B cell (primary cell): ENCODE results near the gene CNTNAP2. TPM values are rescaled to one million over a fixed set of nuclear protein-coding genes. Genes with fewer than 3 reads are reported as not detected.

Source experiments
- ATAC-seq: fragments of 200-7000 bp; cut with Tn5 transposase; one replicate; pipeline ENCODE4 v1.10.0; 2021; ENCODE audit warnings: low read depth, mild to moderate bottlenecking, moderate number of reproducible peaks, moderate library complexity
- CTCF ChIA-PET: fragments of 350-600 bp; sonication (Branson Sonifier 250); formaldehyde crosslinking; loops from one replicate; lab custom pipeline; 2021; ENCODE audit warnings: antibody characterized with exemption, inconsistent platforms; lab: Charles Lee
- POLR2A ChIA-PET: fragments of 350-600 bp; sonication (Branson Sonifier 250); formaldehyde crosslinking; loops from one replicate; lab custom pipeline; 2021; ENCODE audit warnings: antibody characterized with exemption; lab: Charles Lee
- DNase-seq: peaks from one replicate; pipeline ENCODE4 v3.0.0; 2013
- H2AFZ ChIP-seq: 2 replicates; pipeline ENCODE4 v1.6.1; 2012; ENCODE audit warnings: mild to moderate bottlenecking, low read depth, low read length; ENCODE audit not compliant: insufficient read depth, poor library complexity, severe bottlenecking
- H3K27ac ChIP-seq, 2 donors: 1 replicate in 1 of 2; 2 replicates in 1 of 2; pipeline ENCODE4 v1.5.1; 2012 to 2013; ENCODE audit warnings: low read length in 2 of 2, mild to moderate bottlenecking in 2 of 2, moderate library complexity in 1 of 2
- H3K27me3 ChIP-seq, 4 experiments: fragments of 200-600 bp in 1 of 4; sonication (generic) in 1 of 4; replicated peaks in 1 of 4; 1 replicate in 2 of 4; 2 replicates in 2 of 4; pipeline versions ENCODE4 v1.6.1 to v1.7.0; 2013 to 2016; ENCODE audit warnings: low read length in 3 of 4, mild to moderate bottlenecking in 2 of 4, mixed read lengths in 1 of 4, moderate library complexity in 1 of 4; ENCODE audit not compliant: insufficient read depth in 4 of 4, control insufficient read depth in 3 of 4; ENCODE audit errors: control extremely low read depth in 1 of 4
- H3K36me3 ChIP-seq, 2 experiments: replicated peaks in 1 of 2; 1 replicate in 1 of 2; 2 replicates in 1 of 2; pipeline versions ENCODE4 v1.6.1 to v1.7.1; 2013; ENCODE audit warnings: low read length in 1 of 2; ENCODE audit not compliant: insufficient read depth in 2 of 2, control insufficient read depth in 1 of 2; ENCODE audit errors: control extremely low read depth in 1 of 2, extremely low read depth in 1 of 2
- H3K4me1 ChIP-seq, 2 donors: fragments of 200-600 bp in 1 of 2; sonication (generic) in 1 of 2; 1 replicate in 1 of 2; 2 replicates in 1 of 2; pipeline versions ENCODE4 v1.5.1 to v1.6.1; 2013 to 2017; ENCODE audit warnings: low read length in 2 of 2; ENCODE audit not compliant: control insufficient read depth in 2 of 2, insufficient read depth in 2 of 2
- H3K4me2 ChIP-seq: replicated peaks from 2 replicates; pipeline ENCODE3; 2012; ENCODE audit warnings: mild to moderate bottlenecking, low read depth, low read length; ENCODE audit not compliant: poor library complexity, severe bottlenecking
- H3K4me3 ChIP-seq, 5 experiments: fragments of 200-600 bp in 1 of 5; sonication (generic) in 1 of 5; 1 replicate in 3 of 5; 2 replicates in 2 of 5; pipeline versions ENCODE4 v1.5.1 to v1.7.0; 2011 to 2016; ENCODE audit warnings: low read length in 4 of 5, mild to moderate bottlenecking in 4 of 5, low read depth in 2 of 5, control low read depth in 1 of 5, moderate library complexity in 1 of 5; ENCODE audit not compliant: insufficient read depth in 1 of 5; ENCODE audit errors: control extremely low read depth in 1 of 5, extremely low read depth in 1 of 5
- H3K79me2 ChIP-seq: fragments of 200-600 bp; sonication (generic); one replicate; pipeline ENCODE4 v1.6.0; 2016; ENCODE audit warnings: low read length; ENCODE audit not compliant: control insufficient read depth, insufficient read depth
- H3K9ac ChIP-seq: fragments of 200-600 bp; sonication (generic); 2 replicates; pipeline ENCODE4 v1.6.1; 2017; ENCODE audit warnings: mild to moderate bottlenecking, low read length, moderate library complexity
- H3K9me3 ChIP-seq, 3 donors: one replicate each; pipeline versions ENCODE4 v1.6.1 to v1.7.1; 2013; ENCODE audit warnings: low read length in 2 of 3; ENCODE audit not compliant: control insufficient read depth in 2 of 3, insufficient read depth in 1 of 3; ENCODE audit errors: control extremely low read depth in 1 of 3
- H4K20me1 ChIP-seq: 2 replicates; pipeline ENCODE4 v1.6.0; 2012; ENCODE audit warnings: mild to moderate bottlenecking, low read length; ENCODE audit not compliant: insufficient read depth, control insufficient read depth, poor library complexity, severe bottlenecking
- H3K27ac Mint-ChIP-seq: one replicate; pipeline ENCODE4 v1.8.0; 2021; ENCODE audit warnings: mixed read lengths
- H3K27me3 Mint-ChIP-seq: one replicate; pipeline ENCODE4 v1.8.0; 2021; ENCODE audit warnings: mixed read lengths
- H3K4me1 Mint-ChIP-seq: one replicate; pipeline ENCODE4 v1.8.0; 2021; ENCODE audit warnings: mixed read lengths
- H3K4me3 Mint-ChIP-seq: one replicate; pipeline ENCODE4 v1.8.0; 2021; ENCODE audit warnings: mixed read lengths
- H3K9me3 Mint-ChIP-seq: one replicate; pipeline ENCODE4 v1.8.0; 2022; ENCODE audit warnings: mixed read lengths; ENCODE audit not compliant: insufficient read depth
- EZH2 ChIP-seq: IDR thresholded peaks from 2 replicates; pipeline ENCODE4 v1.6.1; 2012; ENCODE audit warnings: borderline replicate concordance, low read depth, mild to moderate bottlenecking, moderate library complexity, low read length; ENCODE audit not compliant: insufficient read depth, poor library complexity, severe bottlenecking
- WGBS: methylation state at CpG from one replicate; pipeline ENCODE4 v1.1.5; 2013; ENCODE audit warnings: missing lambda C conversion rate; ENCODE audit not compliant: insufficient coverage; 5-methylcytosine and 5-hydroxymethylcytosine counted together
- intact Hi-C: fragments of 100-400 bp; cut with micrococcal nuclease; formaldehyde crosslinking; loops from one replicate; pipeline ENCODE4 v1.10.0; 2022
- polyA plus RNA-seq: library from polyadenylated mRNA; depleted of rRNA; stranded (reverse); fragments of >200 nt; gene quantifications from 2 replicates; pipeline ENCODE4 v1.2.3, GENCODE V29; 2012
- total RNA-seq, 2 donors: library from RNA; stranded (reverse); fragments of 120-200 nt in 1 of 2; gene quantifications; 1 replicate in 1 of 2; 2 replicates in 1 of 2; pipeline versions ENCODE4 v1.2.3 to v1.2.4, GENCODE V29; 2013 to 2022
- TF ChIP-seq, protein P1 (sequence below): fragments of 200-600 bp; IDR thresholded peaks from one replicate; pipeline ENCODE4 v1.8.0; 2022; ENCODE audit warnings: antibody characterized with exemption, mild to moderate bottlenecking

Gene CNTNAP2
- total and polyA plus RNA-seq, 2 donors (not counting 1 experiment from before 2014, with no cell fraction given) = 7.4 to 16.6 TPM

DNA sequence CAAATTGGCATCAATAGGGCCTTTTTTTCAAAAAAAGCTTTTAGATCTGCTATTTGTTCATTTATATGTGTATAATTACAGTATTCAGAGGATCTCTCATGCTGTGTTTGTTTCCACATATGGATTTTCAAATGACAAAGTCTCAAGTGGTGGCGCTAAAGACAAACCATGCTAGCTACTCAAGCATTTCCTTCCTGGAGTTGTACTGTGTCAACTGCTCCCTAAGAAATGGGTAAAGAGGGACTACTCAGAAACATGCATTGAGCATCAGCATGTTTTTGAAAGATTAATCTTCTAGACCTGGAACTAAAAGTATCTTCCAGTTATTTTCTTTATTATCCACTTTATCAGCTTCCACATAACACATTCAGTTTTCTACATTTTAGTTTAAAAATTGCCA, 12.7 kb downstream of the CNTNAP2 start:
- POLR2A ChIA-PET = no interaction called here
- CTCF ChIA-PET = no interaction called here

GRCh38 chr7:146129997-146130396, 13.4 kb downstream of the CNTNAP2 start:
- Histone ChIP-seq H3K9ac (no peak overlapping the region), H3K79me2 (no peaks in the 10 kb centered on the region), H3K4me3 (no peak overlapping the region), H3K9me3 (no peaks in the 10 kb centered on the region), H3K4me2 (no peak overlapping the region), H3K36me3 (no peaks in the 10 kb centered on the region), H3K27ac (no peak overlapping the region), H4K20me1 (no peaks in the 10 kb centered on the region), H2AFZ (no peak overlapping the region), H3K27me3 (no peaks in the 10 kb centered on the region), H3K4me1 (no peaks in the 10 kb centered on the region)
- no peaks in the 10 kb centered on the region for H3K27me3 Mint-ChIP-seq
- no peak overlapping the region for H3K27ac Mint-ChIP-seq
- no peak overlapping the region for H3K4me3 Mint-ChIP-seq
- ChIA-PET POLR2A (no interaction called here), CTCF (no interaction called here)
- H3K4me1 Mint-ChIP-seq = no peaks in the 10 kb centered on the region
- WGBS = no CpG with 5 or more reads among the region's 9 CpGs
- intact Hi-C loops = no loop called here
- DNase-seq (no peak), ATAC-seq (no peak)
- TF ChIP-seq EZH2 = no peak
- TF ChIP-seq, protein P1, sequence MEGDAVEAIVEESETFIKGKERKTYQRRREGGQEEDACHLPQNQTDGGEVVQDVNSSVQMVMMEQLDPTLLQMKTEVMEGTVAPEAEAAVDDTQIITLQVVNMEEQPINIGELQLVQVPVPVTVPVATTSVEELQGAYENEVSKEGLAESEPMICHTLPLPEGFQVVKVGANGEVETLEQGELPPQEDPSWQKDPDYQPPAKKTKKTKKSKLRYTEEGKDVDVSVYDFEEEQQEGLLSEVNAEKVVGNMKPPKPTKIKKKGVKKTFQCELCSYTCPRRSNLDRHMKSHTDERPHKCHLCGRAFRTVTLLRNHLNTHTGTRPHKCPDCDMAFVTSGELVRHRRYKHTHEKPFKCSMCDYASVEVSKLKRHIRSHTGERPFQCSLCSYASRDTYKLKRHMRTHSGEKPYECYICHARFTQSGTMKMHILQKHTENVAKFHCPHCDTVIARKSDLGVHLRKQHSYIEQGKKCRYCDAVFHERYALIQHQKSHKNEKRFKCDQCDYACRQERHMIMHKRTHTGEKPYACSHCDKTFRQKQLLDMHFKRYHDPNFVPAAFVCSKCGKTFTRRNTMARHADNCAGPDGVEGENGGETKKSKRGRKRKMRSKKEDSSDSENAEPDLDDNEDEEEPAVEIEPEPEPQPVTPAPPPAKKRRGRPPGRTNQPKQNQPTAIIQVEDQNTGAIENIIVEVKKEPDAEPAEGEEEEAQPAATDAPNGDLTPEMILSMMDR = no peak
- H3K9me3 Mint-ChIP-seq = peaks cover 1% of the 10 kb centered on the region

More for the DNA sequence above, 12.7 kb downstream of the CNTNAP2 start:
- no peak overlapping the region for H3K4me2 ChIP-seq
- H3K4me3 ChIP-seq = no peak overlapping the region
- no peaks in the 10 kb centered on the region for H3K27me3 ChIP-seq
- no peak for DNase-seq
- H3K9me3 Mint-ChIP-seq = peaks cover 1% of the 10 kb centered on the region
- H3K9me3 ChIP-seq = no peaks in the 10 kb centered on the region
- intact Hi-C loops = no loop called here
- ATAC-seq = no peak
- no peak overlapping the region for H3K27ac ChIP-seq
- H3K27ac Mint-ChIP-seq = no peak overlapping the region
- H3K9ac ChIP-seq = no peak overlapping the region
- WGBS = no CpG with 5 or more reads among the region's 1 CpG
- H3K36me3 ChIP-seq = no peaks in the 10 kb centered on the region
- no peaks in the 10 kb centered on the region for H3K4me1 Mint-ChIP-seq
- TF ChIP-seq EZH2 = no peak
- H4K20me1 ChIP-seq = no peaks in the 10 kb centered on the region
- no peaks in the 10 kb centered on the region for H3K27me3 Mint-ChIP-seq
- H3K79me2 ChIP-seq = no peaks in the 10 kb centered on the region
- no peak overlapping the region for H2AFZ ChIP-seq
- H3K4me1 ChIP-seq = no peaks in the 10 kb centered on the region
- no peak overlapping the region for H3K4me3 Mint-ChIP-seq
